KMS-11 (cell line): ENCODE measurements around the gene CPN1.

Experiments
- H2AFZ ChIP-seq: fragments of 200-600 bp; sonication (generic); 2 replicates; pipeline ENCODE4 v1.6.1; 2016; ENCODE audit warnings: antibody characterized with exemption, mixed run types, low read depth
- H3K27ac ChIP-seq: fragments of 200-600 bp; sonication (generic); 2 replicates; pipeline ENCODE4 v1.6.1; 2016; ENCODE audit warnings: mild to moderate bottlenecking, mixed run types
- H3K27me3 ChIP-seq: fragments of 200-600 bp; sonication (generic); 2 replicates; pipeline ENCODE4 v1.6.1; 2017; ENCODE audit warnings: mild to moderate bottlenecking, low read depth, mixed run types, moderate library complexity; ENCODE audit not compliant: insufficient read depth
- H3K36me3 ChIP-seq: fragments of 200-600 bp; sonication (generic); 2 replicates; pipeline ENCODE4 v1.6.1; 2017; ENCODE audit warnings: mild to moderate bottlenecking, mixed run types; ENCODE audit not compliant: insufficient read depth
- H3K4me1 ChIP-seq: fragments of 200-600 bp; sonication (generic); 2 replicates; pipeline ENCODE4 v1.6.1; 2016; ENCODE audit warnings: mild to moderate bottlenecking, low read depth, mixed run types; ENCODE audit not compliant: poor library complexity, severe bottlenecking
- H3K4me2 ChIP-seq: fragments of 200-600 bp; sonication (generic); 2 replicates; pipeline ENCODE4 v1.7.0; 2016; ENCODE audit warnings: mild to moderate bottlenecking, mixed run types
- H3K4me3 ChIP-seq: fragments of 200-600 bp; sonication (generic); IDR thresholded peaks from 2 replicates; pipeline ENCODE4 v1.6.1; 2017; ENCODE audit warnings: low read depth, low read length, mixed read lengths; ENCODE audit not compliant: insufficient read depth
- H3K79me2 ChIP-seq: fragments of 200-600 bp; sonication (generic); 2 replicates; pipeline ENCODE4 v1.6.1; 2016; ENCODE audit warnings: low read depth, mixed run types; ENCODE audit not compliant: insufficient read depth
- H3K9ac ChIP-seq: fragments of 200-600 bp; sonication (generic); 2 replicates; pipeline ENCODE4 v1.6.1; 2016; ENCODE audit warnings: mild to moderate bottlenecking, mixed run types
- H4K20me1 ChIP-seq: fragments of 200-600 bp; sonication (generic); 2 replicates; pipeline ENCODE4 v1.6.1; 2016; ENCODE audit warnings: mild to moderate bottlenecking, mixed run types; ENCODE audit not compliant: insufficient read depth
- CTCF ChIP-seq: fragments of 200-600 bp; sonication (generic); conservative IDR thresholded peaks from 2 replicates; pipeline ENCODE4 v1.6.1; 2017; ENCODE audit warnings: low read depth, mild to moderate bottlenecking, antibody characterized with exemption, low read length, moderate library complexity, mixed read lengths

The CPN1 gene

GRCh38 chr10:100009793-100010676, 71.6 kb downstream of the CPN1 start, which contains the start of gene DNMBP:
DNMBP (minus strand) TSS chr10:100009947; CDS start chr10:99972124, 37,823 bp downstream.
- Histone ChIP-seq H3K4me2 (peak within 1 kb of the TSS; percentile 95), H3K27ac (no peak within 1 kb of the TSS), H4K20me1 (no peaks in the 10 kb centered on the region), H3K9ac (peak within 1 kb of the TSS; percentile 56), H3K4me1 (peaks cover 46% of the 10 kb centered on the region), H3K36me3 (no peaks in the 10 kb centered on the region), H3K27me3 (no peaks in the 10 kb centered on the region), H3K79me2 (no peaks in the 10 kb centered on the region), H3K4me3 (no peak within 1 kb of the TSS), H2AFZ (peak within 1 kb of the TSS; percentile 95)
- TF ChIP-seq CTCF, result peak; percentile 63

GRCh38 chr10:100009283-100009792, 72.3 kb downstream of the CPN1 start:
- H3K27me3 ChIP-seq, result no peaks in the 10 kb centered on the region
- no peaks in the 10 kb centered on the region for H3K79me2 ChIP-seq
- H3K9ac ChIP-seq, result peak overlapping the region; percentile 56
- no peaks in the 10 kb centered on the region for H3K36me3 ChIP-seq
- H3K4me3 ChIP-seq, result no peak overlapping the region
- TF ChIP-seq CTCF, result peak; percentile 21; the same call in 1 of the 2 replicates
- H4K20me1 ChIP-seq, result no peaks in the 10 kb centered on the region
- peaks cover 39% of the 10 kb centered on the region for H3K4me1 ChIP-seq
- no peak overlapping the region for H3K27ac ChIP-seq
- peak overlapping the region; percentile 95 for H2AFZ ChIP-seq
- peak overlapping the region; percentile 95 for H3K4me2 ChIP-seq

GRCh38 chr10:100008708-100009282, 72.9 kb downstream of the CPN1 start:
- TF ChIP-seq CTCF, result no peak
- peak overlapping the region; percentile 95; the same call in 1 of the 2 replicates for H2AFZ ChIP-seq
- no peak overlapping the region for H3K4me3 ChIP-seq
- H3K79me2 ChIP-seq, result no peaks in the 10 kb centered on the region
- H3K9ac ChIP-seq, result peak overlapping the region; percentile 56
- peaks cover 34% of the 10 kb centered on the region for H3K4me1 ChIP-seq
- no peak overlapping the region for H3K27ac ChIP-seq
- no peaks in the 10 kb centered on the region for H4K20me1 ChIP-seq
- H3K36me3 ChIP-seq, result no peaks in the 10 kb centered on the region
- H3K27me3 ChIP-seq, result no peaks in the 10 kb centered on the region
- H3K4me2 ChIP-seq, result peak overlapping the region; percentile 95

GRCh38 chr10:100008142-100008522, 73.5 kb downstream of the CPN1 start:
- Histone ChIP-seq H3K36me3 (no peaks in the 10 kb centered on the region), H3K9ac (no peak overlapping the region), H3K27ac (no peak overlapping the region), H3K79me2 (no peaks in the 10 kb centered on the region; the same call in 1 of the 2 replicates), H4K20me1 (no peaks in the 10 kb centered on the region), H3K4me2 (peak overlapping the region; percentile 95; the same call in 1 of the 2 replicates), H3K27me3 (no peaks in the 10 kb centered on the region), H2AFZ (no peak overlapping the region), H3K4me1 (peaks cover 27% of the 10 kb centered on the region), H3K4me3 (no peak overlapping the region)
- no peak for TF ChIP-seq CTCF
